ENCODE data around the gene DCUN1D3. TPM values are rescaled to one million over a fixed set of nuclear protein-coding genes. Genes with fewer than 3 reads are reported as not detected.
"Not testable (repeated sequence)": the region's sequence is repeated elsewhere in the genome, so short reads cannot be mapped to it uniquely, and the experiment has no call there.

DCUN1D3 gene
- total and polyA plus RNA-seq, 2 experiments from 2014 or later: 4.5 to 9.2 TPM

DNA sequence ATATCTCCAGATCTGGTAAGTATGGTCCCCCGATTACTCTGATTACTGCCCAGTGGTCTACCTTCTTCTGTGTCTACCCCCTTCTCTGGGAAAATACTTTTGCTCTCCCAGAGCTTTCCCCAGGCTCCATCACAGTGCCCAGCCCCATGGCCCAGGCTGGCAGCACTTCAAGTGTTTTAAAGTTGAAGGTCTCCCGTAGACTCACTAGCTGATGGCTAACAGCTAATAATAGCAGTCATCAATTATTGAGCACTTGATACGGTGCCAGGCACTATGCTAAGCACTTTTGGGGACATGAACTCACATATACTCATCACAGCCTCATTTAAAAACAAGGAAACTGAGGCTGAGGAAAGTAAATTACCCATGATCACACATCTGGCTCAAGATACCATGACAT, 33.4 kb downstream of the DCUN1D3 start:
- Histone ChIP-seq H3K36me3 (no peaks in the 10 kb centered on the region), H3K4me1 (ENCODE audit: low read depth) (peaks cover 52% of the 10 kb centered on the region), H3K27me3 (no peaks in the 10 kb centered on the region), H3K27ac (no peak overlapping the region), H3K9me3 (ENCODE audit: low read depth) (no peaks in the 10 kb centered on the region), H3K4me3 (no peak overlapping the region)
- TF ChIP-seq, protein P1, sequence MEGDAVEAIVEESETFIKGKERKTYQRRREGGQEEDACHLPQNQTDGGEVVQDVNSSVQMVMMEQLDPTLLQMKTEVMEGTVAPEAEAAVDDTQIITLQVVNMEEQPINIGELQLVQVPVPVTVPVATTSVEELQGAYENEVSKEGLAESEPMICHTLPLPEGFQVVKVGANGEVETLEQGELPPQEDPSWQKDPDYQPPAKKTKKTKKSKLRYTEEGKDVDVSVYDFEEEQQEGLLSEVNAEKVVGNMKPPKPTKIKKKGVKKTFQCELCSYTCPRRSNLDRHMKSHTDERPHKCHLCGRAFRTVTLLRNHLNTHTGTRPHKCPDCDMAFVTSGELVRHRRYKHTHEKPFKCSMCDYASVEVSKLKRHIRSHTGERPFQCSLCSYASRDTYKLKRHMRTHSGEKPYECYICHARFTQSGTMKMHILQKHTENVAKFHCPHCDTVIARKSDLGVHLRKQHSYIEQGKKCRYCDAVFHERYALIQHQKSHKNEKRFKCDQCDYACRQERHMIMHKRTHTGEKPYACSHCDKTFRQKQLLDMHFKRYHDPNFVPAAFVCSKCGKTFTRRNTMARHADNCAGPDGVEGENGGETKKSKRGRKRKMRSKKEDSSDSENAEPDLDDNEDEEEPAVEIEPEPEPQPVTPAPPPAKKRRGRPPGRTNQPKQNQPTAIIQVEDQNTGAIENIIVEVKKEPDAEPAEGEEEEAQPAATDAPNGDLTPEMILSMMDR (IDR thresholded peaks at IDR 0.05; ENCODE audit: low read depth, low read length): no peak
- DNase-seq (ENCODE audit: low read depth in 1 of 2, low spot score in 1 of 2): no peak

- Histone ChIP-seq H3K9me3 (ENCODE audit: low read depth) (no peaks in the 10 kb centered on the region), H3K27me3 (no peaks in the 10 kb centered on the region), H3K4me1 (ENCODE audit: low read depth) (peaks cover 47% of the 10 kb centered on the region), H3K36me3 (no peaks in the 10 kb centered on the region), H3K4me3 (no peak overlapping the region), H3K27ac (peak overlapping the region; percentile 77)
- TF ChIP-seq, protein P1 (IDR thresholded peaks at IDR 0.05; ENCODE audit: low read depth, low read length): no peak
- peak; percentile 32 to 85 for DNase-seq (ENCODE audit: low read depth in 1 of 2, low spot score in 1 of 2)
These were observed 33.9 kb downstream of the DCUN1D3 start for GRCh38 chr16:20866145-20866772.

- TF ChIP-seq, protein P1 (IDR thresholded peaks at IDR 0.05; ENCODE audit: low read depth, low read length): no peak
- Histone ChIP-seq H3K4me1 (ENCODE audit: low read depth) (peaks cover 46% of the 10 kb centered on the region), H3K27ac (peak overlapping the region; percentile 77), H3K27me3 (no peaks in the 10 kb centered on the region), H3K4me3 (no peak overlapping the region), H3K36me3 (no peaks in the 10 kb centered on the region), H3K9me3 (ENCODE audit: low read depth) (no peaks in the 10 kb centered on the region)
- no peak for DNase-seq (ENCODE audit: low read depth in 1 of 2, low spot score in 1 of 2)
These were observed 34.6 kb downstream of the DCUN1D3 start for GRCh38 chr16:20865420-20866131.

DNA sequence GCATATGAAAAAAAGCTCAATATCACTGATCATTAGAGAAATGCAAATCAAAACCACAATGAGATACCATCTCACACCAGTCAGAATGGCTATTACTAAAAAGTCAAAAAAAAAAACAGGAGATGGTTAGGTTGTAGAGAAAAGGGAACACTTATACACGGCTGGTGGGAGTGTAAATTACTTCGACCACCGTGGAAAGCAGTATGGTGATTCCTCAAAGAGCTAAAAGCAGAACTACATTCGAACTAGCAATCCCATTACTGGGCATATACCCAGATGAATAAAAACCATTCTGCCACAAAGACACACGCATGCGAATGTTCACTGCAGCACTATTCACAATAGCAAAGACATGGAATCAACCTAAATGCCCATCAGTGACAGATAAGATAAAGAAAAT, 35.8 kb downstream of the DCUN1D3 start:
- not testable (repeated sequence) for H3K36me3 ChIP-seq; H3K27ac ChIP-seq; H3K4me3 ChIP-seq; DNase-seq (ENCODE audit: low read depth in 1 of 2, low spot score in 1 of 2); H3K9me3 ChIP-seq (ENCODE audit: low read depth); H3K27me3 ChIP-seq
- peaks cover 39% of the 10 kb centered on the region for H3K4me1 ChIP-seq (ENCODE audit: low read depth)

GRCh38 chr16:20862162-20862960, 37.8 kb downstream of the DCUN1D3 start:
- H3K27ac ChIP-seq: no peak overlapping the region
- no peaks in the 10 kb centered on the region for H3K36me3 ChIP-seq
- H3K9me3 ChIP-seq (ENCODE audit: low read depth): no peaks in the 10 kb centered on the region
- DNase-seq (ENCODE audit: low read depth in 1 of 2, low spot score in 1 of 2): no peak
- peaks cover 41% of the 10 kb centered on the region for H3K4me1 ChIP-seq (ENCODE audit: low read depth)
- TF ChIP-seq, protein P1 (IDR thresholded peaks at IDR 0.05; ENCODE audit: low read depth, low read length): no peak
- no peak overlapping the region for H3K4me3 ChIP-seq
- H3K27me3 ChIP-seq: no peaks in the 10 kb centered on the region

GRCh38 chr16:20860995-20861394, 39.2 kb downstream of the DCUN1D3 start:
- not testable (repeated sequence) for H3K36me3 ChIP-seq; H3K9me3 ChIP-seq (ENCODE audit: low read depth); H3K4me3 ChIP-seq; H3K27me3 ChIP-seq; DNase-seq (ENCODE audit: low read depth in 1 of 2, low spot score in 1 of 2)
- Histone ChIP-seq H3K27ac (peak overlapping the region; percentile 30), H3K4me1 (ENCODE audit: low read depth) (peaks cover 36% of the 10 kb centered on the region)

Data from cardiac muscle cell (in vitro differentiated cells and primary cell).